SH-SY5Y (cell line): ENCODE results near the gene ARL4C.

Experiments
- GATA2 ChIP-seq: IDR thresholded peaks from 2 replicates; pipeline ENCODE4 v1.6.1; 2011; ENCODE audit warnings: mild to moderate bottlenecking, low read depth, low read length
- GATA3 ChIP-seq: IDR thresholded peaks from 2 replicates; pipeline ENCODE4 v1.6.1; 2011; ENCODE audit warnings: low read depth, mild to moderate bottlenecking, low read length, moderate library complexity

DNA sequence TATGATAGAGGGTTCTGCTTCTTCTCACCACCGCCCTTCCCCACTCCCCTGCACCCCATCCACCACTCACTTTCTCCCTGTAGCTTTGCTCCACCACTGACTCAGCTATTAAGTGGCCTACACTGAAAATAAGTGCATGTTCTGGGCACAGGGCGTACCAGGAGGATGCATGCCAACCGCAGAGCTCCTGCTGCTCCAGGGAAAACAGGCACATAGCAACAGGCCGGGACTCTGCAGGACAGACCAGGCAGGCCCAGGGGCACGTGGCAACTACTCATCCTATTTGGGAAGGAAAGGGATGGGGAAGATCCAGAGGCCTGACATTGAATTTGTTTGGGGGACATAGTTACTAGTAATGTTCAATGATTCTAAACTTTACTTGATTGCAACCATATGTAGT, 28.4 kb downstream of the ARL4C start:
- TF ChIP-seq GATA2, result no peak
- no peak for TF ChIP-seq GATA3
